Ramos (cell line): ENCODE measurements around the gene C12orf76.
"Not testable (repeated sequence)": the region's sequence is repeated elsewhere in the genome, so short reads cannot be mapped to it uniquely, and the experiment has no call there.

ENCODE experiments used
- in situ Hi-C: fragments of 300-500 bp; cut with MboI; formaldehyde crosslinking; loops from one replicate; pipeline ENCODE4 v1.14.3; 2022; ENCODE audit warnings: low sequenced_read_pairs; ENCODE audit not compliant: unreplicated experiment

Gene C12orf76

GRCh38 chr12:110067531-110067930 is 19.2 kb upstream of the C12orf76 start:
- in situ Hi-C loops: no loop called here

- in situ Hi-C loops: no loop called here
Measured at GRCh38 chr12:110065540-110065939, 17.2 kb upstream of the C12orf76 start.

- in situ Hi-C loops: no loop called here
Measured at GRCh38 chr12:110062241-110062640, 13.9 kb upstream of the C12orf76 start.

GRCh38 chr12:110059651-110060000 is 11.3 kb upstream of the C12orf76 start:
- in situ Hi-C loops: no loop called here

- in situ Hi-C loops: no loop called here
Measured at GRCh38 chr12:110058875-110059615, 10.7 kb upstream of the C12orf76 start.

- in situ Hi-C loops: not testable (repeated sequence)
Measured at GRCh38 chr12:110056643-110057042, 8.3 kb upstream of the C12orf76 start.

GRCh38 chr12:110055375-110056352 is 7.3 kb upstream of the C12orf76 start:
- in situ Hi-C loops: not testable (repeated sequence)

GRCh38 chr12:110050927-110051326 is 2.6 kb upstream of the C12orf76 start:
- in situ Hi-C loops: no loop called here

- in situ Hi-C loops: not testable (repeated sequence)
Measured at GRCh38 chr12:110049666-110050065, 1.3 kb upstream of the C12orf76 start.

GRCh38 chr12:110049034-110049433 is 712 bp upstream of the C12orf76 start:
- in situ Hi-C loops: not testable (repeated sequence)

GRCh38 chr12:110047297-110047940 is 903 bp downstream of the C12orf76 start:
- in situ Hi-C loops: no loop called here

- in situ Hi-C loops: no loop called here
Measured at GRCh38 chr12:110046451-110047187, 1.7 kb downstream of the C12orf76 start.

- in situ Hi-C loops: no loop called here
Measured at GRCh38 chr12:110042264-110042663, 6.1 kb downstream of the C12orf76 start.

- in situ Hi-C loops: no loop called here
Measured at GRCh38 chr12:110039085-110039807, 9.1 kb downstream of the C12orf76 start.

GRCh38 chr12:110038741-110039084 is 9.6 kb downstream of the C12orf76 start:
- in situ Hi-C loops: no loop called here

- in situ Hi-C loops: no loop called here
Measured at GRCh38 chr12:110037315-110037714, 11.0 kb downstream of the C12orf76 start.

GRCh38 chr12:110035534-110036104 is 12.7 kb downstream of the C12orf76 start:
- in situ Hi-C loops: no loop called here

- in situ Hi-C loops: no loop called here
Measured at GRCh38 chr12:110033888-110034287, 14.4 kb downstream of the C12orf76 start.

- in situ Hi-C loops: no loop called here
Measured at GRCh38 chr12:110029290-110029815, 19.0 kb downstream of the C12orf76 start.
